Measurements from ENCODE around the gene KRT37. TPM values are rescaled to one million over a fixed set of nuclear protein-coding genes. Genes with fewer than 3 reads are reported as not detected.

Gene KRT37
- total RNA-seq, 1 experiment from 2014 or later: not detected

DNA sequence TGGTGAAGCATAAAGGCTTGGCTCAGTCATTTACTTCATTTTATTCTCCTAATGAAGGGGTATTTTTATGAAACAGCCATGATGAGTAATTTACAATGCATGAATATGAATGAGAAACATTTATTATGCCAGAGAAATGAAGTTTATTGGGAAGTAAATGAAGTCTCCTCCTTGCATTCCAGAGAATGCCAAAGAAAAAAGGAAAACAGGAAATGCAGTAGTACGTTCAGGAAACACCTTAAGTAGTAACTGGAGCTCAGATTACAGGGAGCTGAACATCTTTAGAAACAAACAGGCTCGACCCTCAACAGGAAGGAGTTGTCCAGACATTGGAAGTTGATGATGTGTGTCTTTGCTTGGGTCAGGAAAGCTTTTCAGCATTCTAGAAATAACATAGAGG is 46.8 kb downstream of the KRT37 start:
- no peak overlapping the region for H3K9ac ChIP-seq (ENCODE audit: extremely low read depth, insufficient read length, low read length)
- Mint-ChIP-seq H3K36me3 (ENCODE audit: insufficient read depth in 1 of 3, low read depth in 3 of 3) (peaks cover 0 to 2% (median 0%) of the 10 kb centered on the region in 3 experiments; a peak in 1 of 7 replicates), H3K9me3 (peaks cover 0 to 6% of the 10 kb centered on the region in 2 experiments; a peak in 3 of 5 replicates), H3K27ac (no peak overlapping the region; a peak in 1 of 7 replicates), H3K4me3 (no peak overlapping the region), H3K4me1 (peaks cover 0 to 6% of the 10 kb centered on the region in 2 experiments; a peak in 2 of 4 replicates), H3K27me3 (ENCODE audit: low read depth) (peaks cover 9% of the 10 kb centered on the region)
- H3K18ac ChIP-seq (ENCODE audit: insufficient read length, low read depth, low read length): no peak overlapping the region
- H3K27me3 ChIP-seq (ENCODE audit: insufficient read depth, low read length): no peaks in the 10 kb centered on the region
- DNase-seq: no peak
- no peak overlapping the region for H4K8ac ChIP-seq (replicated peaks; ENCODE audit: insufficient read length, low read depth, low read length)
- no peak overlapping the region for H3K27ac ChIP-seq (ENCODE audit: insufficient read length, low read depth, low read length)
- H3K79me1 ChIP-seq (ENCODE audit: insufficient read depth, low read depth, low read length, poor library complexity, severe bottlenecking): no peaks in the 10 kb centered on the region
- no peaks in the 10 kb centered on the region for H3K9me3 ChIP-seq (ENCODE audit: control insufficient read depth, low read depth, low read length)
- WGBS (ENCODE audit: extremely low coverage, insufficient read length, low lambda C conversion rate): no CpG with 5 or more reads among the region's 2 CpGs
- no peaks in the 10 kb centered on the region for H3K23me2 ChIP-seq (ENCODE audit: insufficient read length, low read depth, low read length, poor library complexity, severe bottlenecking)
- no peak overlapping the region for H3T11ph ChIP-seq (ENCODE audit: low read length)
- H2BK15ac ChIP-seq (ENCODE audit: low read depth, low read length): no peak overlapping the region
- no peak overlapping the region for H2BK120ac ChIP-seq (ENCODE audit: low read depth, low read length, poor library complexity, severe bottlenecking)
- TF ChIP-seq, protein P1, sequence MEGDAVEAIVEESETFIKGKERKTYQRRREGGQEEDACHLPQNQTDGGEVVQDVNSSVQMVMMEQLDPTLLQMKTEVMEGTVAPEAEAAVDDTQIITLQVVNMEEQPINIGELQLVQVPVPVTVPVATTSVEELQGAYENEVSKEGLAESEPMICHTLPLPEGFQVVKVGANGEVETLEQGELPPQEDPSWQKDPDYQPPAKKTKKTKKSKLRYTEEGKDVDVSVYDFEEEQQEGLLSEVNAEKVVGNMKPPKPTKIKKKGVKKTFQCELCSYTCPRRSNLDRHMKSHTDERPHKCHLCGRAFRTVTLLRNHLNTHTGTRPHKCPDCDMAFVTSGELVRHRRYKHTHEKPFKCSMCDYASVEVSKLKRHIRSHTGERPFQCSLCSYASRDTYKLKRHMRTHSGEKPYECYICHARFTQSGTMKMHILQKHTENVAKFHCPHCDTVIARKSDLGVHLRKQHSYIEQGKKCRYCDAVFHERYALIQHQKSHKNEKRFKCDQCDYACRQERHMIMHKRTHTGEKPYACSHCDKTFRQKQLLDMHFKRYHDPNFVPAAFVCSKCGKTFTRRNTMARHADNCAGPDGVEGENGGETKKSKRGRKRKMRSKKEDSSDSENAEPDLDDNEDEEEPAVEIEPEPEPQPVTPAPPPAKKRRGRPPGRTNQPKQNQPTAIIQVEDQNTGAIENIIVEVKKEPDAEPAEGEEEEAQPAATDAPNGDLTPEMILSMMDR (conservative IDR thresholded peaks at IDR 0.05): no peak
- H3K4ac ChIP-seq (ENCODE audit: low read depth, low read length): no peak overlapping the region
- H3K4me1 ChIP-seq (ENCODE audit: insufficient read depth, low read length): peaks cover 7% of the 10 kb centered on the region; the same call in 1 of the 2 replicates
- no peak overlapping the region for H2AFZ ChIP-seq (ENCODE audit: low read length)
- no peak overlapping the region for H3K14ac ChIP-seq (ENCODE audit: insufficient read depth, low read length)
- H4K20me1 ChIP-seq (ENCODE audit: control insufficient read depth, insufficient read depth, insufficient read length): no peaks in the 10 kb centered on the region
- H4K5ac ChIP-seq (ENCODE audit: insufficient read length, low read depth, low read length): no peak overlapping the region
- no peak overlapping the region for H3K4me2 ChIP-seq (ENCODE audit: insufficient read depth, insufficient read length, low read length)
- no peak overlapping the region for H2BK20ac ChIP-seq (ENCODE audit: low read depth, low read length, poor library complexity, severe bottlenecking)
- no peak overlapping the region for H3K56ac ChIP-seq (ENCODE audit: insufficient read length, low read depth, low read length)
- no peak overlapping the region for H4K91ac ChIP-seq (ENCODE audit: insufficient read length, low read depth, low read length)
- H3K79me2 ChIP-seq (ENCODE audit: insufficient read depth, low read length): no peaks in the 10 kb centered on the region
- H2BK12ac ChIP-seq (ENCODE audit: insufficient read length, low read depth, low read length): no peak overlapping the region
- no peak overlapping the region for H2AK5ac ChIP-seq (ENCODE audit: insufficient read length, low read length)
- H2BK5ac ChIP-seq (ENCODE audit: insufficient read length, low read length): no peak overlapping the region
- H3K23ac ChIP-seq (ENCODE audit: insufficient read length, low read depth, low read length): no peak overlapping the region

Other genes starting within 250 kb of the KRT37 start
- gene KRTAP4-2, start 246.4 kb downstream of the KRT37 start, total RNA-seq (2021): not detected in 2 replicates
- not detected in 2 replicates for gene KRTAP4-1, start 239.7 kb downstream of the KRT37 start, total RNA-seq (2021)
- gene KRTAP9-1, start 234.7 kb downstream of the KRT37 start, total RNA-seq (2021): not detected in 2 replicates
- not detected in 2 replicates for gene KRTAP9-2, start 197.9 kb downstream of the KRT37 start, total RNA-seq (2021)
- not detected in 2 replicates for gene KRTAP9-3, start 192.1 kb downstream of the KRT37 start, total RNA-seq (2021)
- not detected in 2 replicates for gene KRTAP9-8, start 186.6 kb downstream of the KRT37 start, total RNA-seq (2021)
- gene KRTAP9-4, start 174.9 kb downstream of the KRT37 start, total RNA-seq (2021): not detected in 2 replicates
- not detected in 2 replicates for gene KRTAP9-9, start 169.2 kb downstream of the KRT37 start, total RNA-seq (2021)
- gene KRTAP9-6, start 159.2 kb downstream of the KRT37 start, total RNA-seq (2021): not detected in 2 replicates
- gene KRTAP9-7, start 148.9 kb downstream of the KRT37 start, total RNA-seq (2021): not detected in 2 replicates
- not detected in 2 replicates for gene KRTAP29-1, start 121.7 kb downstream of the KRT37 start, total RNA-seq (2021)
- not detected in 2 replicates for gene KRTAP16-1, start 115.3 kb downstream of the KRT37 start, total RNA-seq (2021)
- not detected in 2 replicates for gene KRTAP17-1, start 108.9 kb downstream of the KRT37 start, total RNA-seq (2021)
- not detected in 2 replicates for gene KRT33A, start 73.8 kb downstream of the KRT37 start, total RNA-seq (2021)
- not detected in 2 replicates for gene KRT33B, start 54.8 kb downstream of the KRT37 start, total RNA-seq (2021)
- not detected in 2 replicates for gene KRT34, start 42.3 kb downstream of the KRT37 start, total RNA-seq (2021)
- not detected in 2 replicates for gene KRT31, start 27.0 kb downstream of the KRT37 start, total RNA-seq (2021)
- not detected in 2 replicates for gene KRT38, start 16.4 kb upstream of the KRT37 start, total RNA-seq (2021)
- not detected in 2 replicates for gene KRT32, start 42.8 kb upstream of the KRT37 start, total RNA-seq (2021)
- gene KRT35, start 56.6 kb upstream of the KRT37 start, total RNA-seq (2021): not detected in 2 replicates
- gene KRT36, start 65.3 kb upstream of the KRT37 start, total RNA-seq (2021): not detected in 2 replicates
- not detected in 2 replicates for gene KRT13, start 81.0 kb upstream of the KRT37 start, total RNA-seq (2021)
- 0.35 and 0.87 TPM in 2 replicates for gene KRT15, start 94.3 kb upstream of the KRT37 start, total RNA-seq (2021)
- gene KRT19, start 103.7 kb upstream of the KRT37 start, total RNA-seq (2021): 134 and 143 TPM in 2 replicates
- gene KRT9, start 147.5 kb upstream of the KRT37 start, total RNA-seq (2021): not detected in 2 replicates
- not detected in 2 replicates for gene KRT14, start 162.3 kb upstream of the KRT37 start, total RNA-seq (2021)
- gene KRT16, start 188.2 kb upstream of the KRT37 start, total RNA-seq (2021): not detected in 2 replicates
- gene KRT17, start 200.0 kb upstream of the KRT37 start, total RNA-seq (2021): 1.1 and 1.5 TPM in 2 replicates